DOHH2 (cell line): ENCODE data around the gene GNS.

ENCODE experiments used
- EZH2phosphoT487 ChIP-seq: fragments of 200-600 bp; sonication (generic); IDR thresholded peaks from 2 replicates; pipeline ENCODE4 v1.6.1; 2017; ENCODE audit warnings: borderline replicate concordance, mild to moderate bottlenecking, antibody characterized with exemption, low read length, moderate library complexity, mixed read lengths
- TF ChIP-seq, protein P1 (sequence below): fragments of 200-600 bp; sonication (generic); IDR thresholded peaks from one replicate; pipeline ENCODE4 v1.5.1; 2014; ENCODE audit warnings: antibody characterized with exemption, mild to moderate bottlenecking, low read depth, low read length; ENCODE audit not compliant: poor library complexity, severe bottlenecking

DNA sequence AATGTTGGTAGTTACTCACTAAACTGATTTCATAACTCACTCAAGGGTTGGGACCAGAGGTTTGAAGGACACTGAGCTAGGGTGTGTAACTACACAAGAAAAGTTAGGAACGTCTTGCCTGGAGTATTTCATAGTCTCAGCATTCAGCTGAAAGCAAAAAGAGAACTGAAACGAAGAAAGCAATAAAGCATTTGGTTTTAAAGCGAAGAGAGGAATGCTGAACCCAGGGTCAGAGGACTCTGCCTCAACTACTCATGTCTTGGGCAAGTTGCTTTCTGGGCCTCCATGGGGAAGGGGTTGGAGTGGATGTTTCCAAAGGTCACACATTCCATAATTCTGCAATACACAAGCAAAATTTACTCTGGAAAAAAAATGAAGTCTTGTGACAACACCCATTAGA, 1.4 kb downstream of the GNS start:
- TF ChIP-seq, protein P1, sequence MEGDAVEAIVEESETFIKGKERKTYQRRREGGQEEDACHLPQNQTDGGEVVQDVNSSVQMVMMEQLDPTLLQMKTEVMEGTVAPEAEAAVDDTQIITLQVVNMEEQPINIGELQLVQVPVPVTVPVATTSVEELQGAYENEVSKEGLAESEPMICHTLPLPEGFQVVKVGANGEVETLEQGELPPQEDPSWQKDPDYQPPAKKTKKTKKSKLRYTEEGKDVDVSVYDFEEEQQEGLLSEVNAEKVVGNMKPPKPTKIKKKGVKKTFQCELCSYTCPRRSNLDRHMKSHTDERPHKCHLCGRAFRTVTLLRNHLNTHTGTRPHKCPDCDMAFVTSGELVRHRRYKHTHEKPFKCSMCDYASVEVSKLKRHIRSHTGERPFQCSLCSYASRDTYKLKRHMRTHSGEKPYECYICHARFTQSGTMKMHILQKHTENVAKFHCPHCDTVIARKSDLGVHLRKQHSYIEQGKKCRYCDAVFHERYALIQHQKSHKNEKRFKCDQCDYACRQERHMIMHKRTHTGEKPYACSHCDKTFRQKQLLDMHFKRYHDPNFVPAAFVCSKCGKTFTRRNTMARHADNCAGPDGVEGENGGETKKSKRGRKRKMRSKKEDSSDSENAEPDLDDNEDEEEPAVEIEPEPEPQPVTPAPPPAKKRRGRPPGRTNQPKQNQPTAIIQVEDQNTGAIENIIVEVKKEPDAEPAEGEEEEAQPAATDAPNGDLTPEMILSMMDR: no peak
- TF ChIP-seq EZH2phosphoT487: no peak
